GM21526 (cell line): Measurements from ENCODE around the gene PDZRN3.

Experiments used
- ATAC-seq: cut with Tn5 transposase; IDR thresholded peaks from one replicate; pipeline ENCODE4 v1.9.1; 2021; ENCODE audit warnings: moderate library complexity; ENCODE audit not compliant: unreplicated experiment, low FRiP score

The PDZRN3 gene

DNA sequence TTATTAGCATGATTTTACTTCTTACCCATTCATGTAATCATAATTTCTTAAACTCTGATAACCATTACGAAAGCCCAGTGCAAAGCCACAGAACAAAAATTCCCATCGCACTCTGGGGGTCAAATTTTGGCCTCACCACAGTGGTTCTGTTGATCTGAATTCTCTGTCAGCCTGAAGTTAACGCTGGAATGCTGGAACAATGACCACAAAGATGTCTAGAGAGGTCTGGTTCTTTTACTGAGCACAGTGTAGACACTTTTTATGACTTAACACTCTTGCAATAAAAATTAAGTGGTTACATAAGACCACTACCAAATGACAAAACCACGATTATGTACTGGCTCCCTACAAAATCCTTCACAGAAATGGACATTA is 94.7 kb downstream of the PDZRN3 start:
- no peak for ATAC-seq

DNA sequence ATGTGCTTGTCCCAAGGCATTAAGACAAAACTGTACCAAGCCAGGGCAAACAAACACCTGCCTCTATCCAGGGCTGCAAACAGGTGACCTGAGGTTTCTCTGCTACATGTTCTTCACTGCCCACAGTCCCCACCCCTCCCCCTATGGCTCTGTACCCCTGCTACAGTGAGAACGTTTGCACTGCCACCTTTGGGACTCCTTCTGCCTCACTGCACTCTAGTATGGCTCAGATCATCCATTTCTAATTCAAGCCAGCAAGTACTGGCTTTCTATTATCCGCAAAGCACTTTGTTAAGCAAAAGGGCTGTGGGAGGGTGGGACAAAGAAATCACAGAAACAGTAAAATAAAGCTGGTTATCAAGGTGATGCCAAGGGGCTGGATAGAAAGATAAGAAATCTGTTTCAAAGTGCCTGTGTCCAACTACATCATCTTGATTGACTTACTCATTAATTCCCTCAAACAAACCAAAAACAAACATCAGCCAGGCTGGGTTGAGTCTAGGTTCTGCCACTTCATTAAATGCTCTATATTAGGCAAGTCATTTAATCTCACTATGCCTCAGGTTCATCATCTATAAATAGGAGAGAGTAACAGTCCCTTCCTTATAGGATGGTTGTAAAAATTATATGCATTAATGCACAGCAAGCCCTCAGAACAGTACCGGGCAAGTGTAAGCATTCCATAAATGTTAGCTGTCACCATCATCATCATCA is 95.3 kb downstream of the PDZRN3 start:
- ATAC-seq: no peak

DNA sequence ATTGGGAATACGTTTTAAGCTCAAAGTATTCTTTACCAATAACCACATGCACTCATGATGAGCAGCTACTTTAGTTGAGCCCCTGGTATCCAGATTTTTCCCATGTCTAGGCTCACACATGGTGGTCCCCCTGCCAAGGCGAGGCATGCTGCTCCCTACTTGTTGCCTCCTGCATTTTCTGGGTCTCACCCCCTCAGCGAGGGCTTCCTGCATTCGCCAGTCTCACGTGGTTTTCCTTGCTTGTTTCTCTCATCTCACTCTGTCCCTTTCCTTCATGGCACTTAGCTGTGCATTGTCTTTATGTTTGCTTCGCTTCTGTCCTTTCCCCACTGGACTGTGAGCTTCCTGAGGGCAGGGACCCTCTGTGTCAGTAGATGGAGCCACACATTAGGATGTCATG is 99.2 kb downstream of the PDZRN3 start:
- no peak for ATAC-seq

DNA sequence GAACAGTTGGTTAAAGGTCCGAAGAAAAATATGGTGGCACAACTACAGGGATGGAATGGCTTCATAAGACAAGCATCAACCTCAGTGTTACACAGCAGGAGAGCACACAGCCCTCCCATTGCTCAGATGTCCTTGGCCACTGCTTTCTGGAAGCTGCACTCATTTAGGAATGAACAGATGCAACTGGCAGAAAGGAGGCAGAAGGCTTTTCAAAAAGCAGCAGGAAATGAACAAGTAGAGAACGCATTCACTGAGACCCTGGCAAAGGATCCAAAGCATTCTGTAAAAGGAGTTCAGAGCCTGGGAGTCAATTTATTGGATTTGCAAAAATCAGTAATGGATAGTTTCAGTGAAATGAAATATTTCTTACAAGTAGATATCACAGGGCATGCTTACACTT is 101.1 kb downstream of the PDZRN3 start:
- no peak for ATAC-seq

DNA sequence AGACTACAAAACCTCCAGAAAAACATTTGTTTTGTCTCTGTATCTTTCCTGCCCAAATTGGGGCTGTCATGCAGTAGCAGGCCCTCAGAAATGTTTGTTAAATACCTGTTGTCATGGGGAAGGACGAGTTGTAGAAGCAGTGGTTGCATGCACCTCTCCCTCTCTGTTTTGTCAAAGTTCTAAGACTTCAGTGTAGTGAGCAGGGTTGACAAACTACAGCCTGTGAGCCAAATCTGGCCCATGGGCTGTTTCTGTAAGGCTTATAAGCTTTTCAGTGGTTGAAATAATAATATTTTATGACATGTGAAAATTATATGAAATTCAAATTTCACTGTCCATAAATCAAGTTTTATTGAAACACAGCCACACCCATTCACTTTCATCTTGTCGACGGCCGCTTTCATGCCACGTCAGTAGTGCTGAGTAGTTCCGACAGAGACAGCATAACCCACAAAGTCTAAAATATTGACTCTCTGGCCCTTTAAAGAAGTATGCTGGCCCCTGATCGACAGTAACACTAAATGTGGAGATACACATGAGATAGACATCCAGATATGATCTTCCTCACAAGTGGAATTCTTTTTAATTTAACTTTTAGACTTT is 102.9 kb downstream of the PDZRN3 start:
- ATAC-seq: no peak

DNA sequence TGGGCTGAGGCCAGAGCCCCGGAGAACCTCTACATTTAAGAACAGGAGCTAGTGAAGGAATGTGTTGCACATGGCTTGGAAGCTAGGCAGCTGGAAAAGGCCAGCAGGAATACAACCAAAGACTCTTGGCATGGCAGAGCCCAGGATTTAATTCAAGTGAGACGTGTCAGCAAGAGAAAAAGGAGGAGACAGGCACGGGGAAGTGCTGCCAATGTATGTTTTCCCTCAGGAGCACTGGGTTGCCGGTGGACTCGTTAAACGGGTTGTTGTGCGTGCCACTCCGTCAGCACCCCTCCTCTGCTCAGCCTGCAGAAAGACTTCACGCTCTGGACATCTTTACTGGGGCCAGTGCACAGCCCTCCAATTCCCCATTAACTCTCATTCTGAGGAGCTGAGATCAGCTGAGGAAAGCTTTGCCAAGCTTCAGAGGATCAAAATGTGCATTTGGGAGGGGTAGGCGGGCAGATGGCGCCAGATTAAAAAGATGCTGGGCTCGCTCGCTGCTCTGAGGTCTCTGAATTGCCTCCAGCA is 103.7 kb downstream of the PDZRN3 start:
- ATAC-seq: no peak

DNA sequence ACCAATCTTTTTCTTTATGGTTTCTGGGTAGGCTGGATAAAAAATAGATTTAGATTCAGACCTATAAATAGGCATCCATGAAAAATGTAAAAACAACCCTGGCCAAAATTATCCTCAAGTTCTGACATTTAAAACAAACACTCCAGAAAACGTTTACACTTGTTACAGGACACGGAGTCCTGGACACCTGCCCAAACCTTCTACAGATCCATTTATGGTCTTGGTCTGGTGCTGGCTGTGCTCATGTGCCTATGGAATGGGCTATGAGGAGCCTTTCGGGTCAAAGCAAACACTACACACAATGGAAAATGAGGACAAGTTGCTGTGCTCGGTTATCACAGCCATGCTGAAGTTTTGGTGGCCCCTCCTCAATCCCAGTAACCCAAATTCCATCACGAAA is 108.1 kb downstream of the PDZRN3 start:
- ATAC-seq: no peak

DNA sequence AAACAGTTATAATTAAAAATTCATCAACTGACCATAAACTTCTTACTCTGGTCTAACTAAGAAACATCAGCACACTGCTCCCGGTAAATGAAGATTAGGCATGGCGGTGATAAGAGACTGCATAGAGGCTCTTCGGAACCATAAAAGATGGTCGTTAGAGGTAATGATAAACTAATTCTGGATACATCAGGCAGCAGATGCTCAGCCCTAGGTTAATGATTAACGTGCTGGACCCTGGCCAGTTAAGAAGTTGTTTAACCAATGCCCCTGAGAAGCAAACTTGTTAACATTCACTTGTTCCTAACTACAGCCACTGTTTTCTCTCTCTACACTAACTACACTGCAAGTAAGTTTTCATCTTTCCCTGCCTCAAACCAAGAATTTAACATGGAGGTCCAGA is 111.5 kb downstream of the PDZRN3 start:
- ATAC-seq: no peak

DNA sequence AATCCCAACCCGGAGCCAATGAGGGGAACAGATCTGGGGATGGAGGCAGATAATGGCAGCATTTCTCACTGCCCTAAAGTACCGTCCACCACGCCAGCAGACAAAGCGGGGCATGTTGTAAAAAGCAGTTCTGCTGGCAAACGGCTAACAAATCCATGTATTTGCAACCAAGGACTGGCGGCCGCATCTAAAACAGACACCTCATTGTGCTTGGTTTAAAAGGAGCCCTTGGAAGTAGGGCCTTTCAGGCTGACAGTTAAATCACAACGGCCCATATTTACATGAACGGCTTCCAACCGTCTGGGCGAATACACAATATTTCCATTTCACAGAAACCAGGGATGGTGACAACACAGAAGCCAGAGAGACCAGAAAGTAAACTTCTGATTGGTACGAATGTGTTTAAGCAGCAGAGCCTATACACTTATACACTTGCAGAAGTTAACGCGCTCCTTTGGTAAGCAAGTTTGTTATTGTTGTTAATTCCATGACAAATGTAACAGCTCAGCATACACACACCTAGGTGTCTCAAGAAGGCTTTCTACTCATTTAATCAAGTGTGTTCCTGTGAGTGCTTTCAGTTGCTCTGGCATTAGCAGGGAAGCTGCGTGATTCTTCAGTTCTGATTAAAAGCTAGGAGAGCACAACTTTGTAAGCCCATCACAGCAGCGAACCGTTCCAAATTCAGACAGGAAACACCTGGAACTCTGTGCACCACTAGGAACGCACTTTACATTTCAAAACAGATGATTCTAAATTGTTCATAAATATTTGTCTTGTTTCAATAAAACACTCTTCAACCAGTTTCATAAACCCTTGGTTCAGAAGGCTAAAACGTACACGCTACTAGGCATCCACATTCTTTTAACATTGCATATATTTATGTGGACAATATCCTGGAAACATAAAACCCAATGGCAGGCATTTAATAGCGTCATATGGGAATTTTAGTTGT is 112.9 kb downstream of the PDZRN3 start:
- ATAC-seq: no peak

DNA sequence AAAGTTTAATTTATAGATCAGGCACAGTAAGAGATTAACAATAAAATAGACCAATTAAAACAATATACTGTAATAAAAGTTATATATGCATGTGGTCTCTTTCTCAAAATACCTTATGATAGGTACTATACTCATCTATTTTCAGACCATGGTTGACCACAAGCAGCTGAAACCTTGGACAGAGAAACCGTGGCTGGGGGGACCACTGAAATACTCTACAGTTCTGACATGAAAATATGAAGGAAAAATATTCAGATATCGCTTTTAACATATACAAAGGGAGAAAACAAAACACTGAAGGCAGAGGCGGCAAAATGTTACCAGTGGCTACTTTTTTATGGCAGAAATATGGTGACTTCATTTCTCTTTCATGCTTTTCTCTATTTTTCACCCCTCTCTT is 114.0 kb downstream of the PDZRN3 start:
- ATAC-seq: no peak

DNA sequence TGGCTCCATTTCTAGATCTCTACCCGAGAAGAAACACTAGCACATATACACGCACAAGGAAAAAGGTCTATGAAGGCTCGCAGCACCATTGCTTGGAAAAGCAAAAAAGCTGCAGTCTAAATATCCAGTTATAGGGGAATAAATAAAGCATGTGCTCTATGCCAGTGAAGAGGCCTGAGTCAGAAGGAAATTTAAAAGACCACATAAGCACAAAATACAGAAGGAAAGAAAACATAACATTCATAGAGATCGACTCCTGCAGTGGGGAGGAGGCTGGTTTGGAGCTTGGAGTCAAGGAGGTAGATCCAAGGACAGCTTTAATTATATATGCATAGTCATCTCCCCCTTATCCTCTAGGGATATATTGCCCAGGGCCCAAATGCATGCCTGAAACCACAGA is 114.4 kb downstream of the PDZRN3 start:
- no peak for ATAC-seq

DNA sequence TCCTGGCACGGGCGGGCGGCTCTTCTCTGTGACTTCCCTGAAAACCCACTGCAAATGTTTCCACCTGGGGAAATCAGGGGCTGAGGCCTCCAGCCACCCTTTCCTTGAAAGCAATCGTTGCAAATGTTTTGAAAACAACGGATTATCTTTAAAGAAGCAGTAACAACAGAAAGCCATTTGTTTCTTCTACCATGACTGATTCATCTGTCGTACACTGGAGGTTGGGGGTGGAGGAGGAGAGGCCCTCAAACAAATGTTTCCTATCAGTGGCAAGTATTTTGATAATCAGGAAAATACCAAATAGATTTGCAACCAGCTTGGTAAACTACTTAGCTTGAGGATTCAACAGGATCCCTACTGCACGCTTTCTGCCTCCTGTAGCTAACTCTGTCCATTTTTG is 114.9 kb downstream of the PDZRN3 start:
- no peak for ATAC-seq

DNA sequence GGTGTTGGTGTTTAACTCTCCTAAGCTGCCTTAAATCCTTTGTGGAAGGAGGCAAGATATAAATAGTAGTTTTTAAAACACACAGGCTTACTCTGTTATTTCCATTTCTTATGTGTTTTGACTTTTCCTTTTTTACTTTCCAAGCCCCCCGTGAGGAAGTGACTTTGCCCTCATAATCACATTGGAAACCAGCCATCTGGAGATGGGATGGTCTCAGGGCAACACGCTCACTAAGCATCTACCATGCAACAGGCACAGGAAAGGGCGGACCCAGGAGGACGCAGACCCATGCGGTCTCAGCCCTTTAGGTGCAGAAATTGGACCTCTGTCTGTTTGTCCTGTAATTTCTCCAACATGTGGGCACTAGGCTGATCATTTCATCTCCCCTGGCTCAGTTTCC is 115.7 kb downstream of the PDZRN3 start:
- no peak for ATAC-seq

DNA sequence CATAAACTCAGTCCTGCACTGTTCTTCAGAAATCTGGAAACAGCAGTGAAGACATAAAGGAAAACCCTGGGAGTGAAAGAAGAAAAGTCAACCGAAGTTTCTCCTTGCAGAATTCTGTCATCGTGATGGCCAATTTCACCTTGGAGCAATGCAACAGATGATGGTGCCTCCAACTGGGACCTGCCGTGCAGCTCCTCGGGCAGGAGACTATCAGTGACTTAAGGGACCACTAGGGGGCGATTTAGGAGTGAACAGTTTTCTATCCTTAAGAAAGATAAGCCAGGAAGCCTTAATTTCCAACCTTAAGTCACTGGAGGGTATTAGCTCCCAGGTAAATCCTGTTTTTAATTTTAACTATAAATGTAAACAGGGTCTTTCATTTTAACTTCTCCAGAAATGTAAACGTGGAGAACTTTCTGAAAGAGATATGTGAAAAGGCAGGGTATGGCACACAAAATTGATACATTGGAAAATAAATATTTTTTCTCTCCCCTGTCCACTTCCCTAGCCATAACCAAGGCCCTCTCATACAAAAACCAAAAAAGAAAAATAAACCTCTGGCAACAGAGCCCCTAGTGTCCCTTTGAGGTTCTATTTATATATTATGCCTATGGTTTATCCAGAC is 116.3 kb downstream of the PDZRN3 start:
- peak; percentile 71 for ATAC-seq

DNA sequence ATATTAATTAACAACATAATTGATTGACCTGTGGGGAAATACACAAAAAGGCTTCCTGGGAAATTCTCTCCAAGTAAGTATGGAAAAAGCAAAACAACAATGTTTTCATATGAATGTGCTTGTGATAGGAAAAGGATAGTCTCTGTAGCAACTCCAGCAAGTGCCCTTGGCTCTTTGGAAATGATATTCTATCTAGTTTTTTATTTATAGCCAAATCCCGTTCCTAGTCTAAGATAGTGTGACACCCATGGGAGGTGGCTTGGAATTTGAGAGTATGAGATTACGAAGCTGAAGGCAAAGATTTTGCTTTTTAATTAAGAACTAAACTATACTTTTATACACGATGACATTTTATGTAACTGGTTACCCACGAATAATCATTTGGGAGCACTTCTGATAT is 119.9 kb downstream of the PDZRN3 start:
- no peak for ATAC-seq

DNA sequence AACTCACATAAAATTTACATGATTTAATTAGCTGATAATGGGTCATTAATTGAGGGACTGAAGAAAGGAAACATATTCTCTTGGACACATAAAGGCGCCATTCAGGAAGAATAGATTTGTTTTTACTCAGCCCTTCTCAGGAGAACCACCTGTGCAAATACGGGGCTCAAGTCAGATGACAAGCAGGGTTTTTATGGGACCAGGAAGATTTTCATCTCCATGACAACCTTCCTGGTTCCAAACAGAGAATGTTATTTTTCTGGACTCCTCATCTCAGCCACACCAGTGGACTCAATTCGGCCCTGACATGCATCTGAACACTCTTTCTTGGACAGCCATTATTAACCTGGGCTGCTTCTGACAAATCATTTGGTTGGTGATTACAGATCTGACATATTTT is 120.5 kb downstream of the PDZRN3 start:
- ATAC-seq: no peak

DNA sequence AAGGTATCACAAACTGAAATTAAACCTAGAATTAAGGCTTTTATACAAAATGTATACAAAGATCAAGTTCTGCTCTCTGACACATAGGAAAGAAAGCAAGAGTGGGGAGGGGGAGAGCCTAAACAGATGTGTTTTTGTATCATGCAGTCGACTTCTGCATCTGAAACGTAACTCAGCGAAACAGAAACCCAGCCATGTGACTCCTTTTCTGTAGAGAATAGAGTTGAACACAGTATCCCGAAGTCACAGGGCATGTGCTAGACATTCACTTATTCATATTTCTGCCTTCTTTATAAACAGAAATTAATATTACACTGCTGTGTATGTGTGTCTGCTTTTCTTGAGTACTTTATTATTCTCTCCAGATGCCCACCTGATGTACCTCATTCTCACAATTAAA is 121.0 kb downstream of the PDZRN3 start:
- peak; percentile 47 for ATAC-seq

DNA sequence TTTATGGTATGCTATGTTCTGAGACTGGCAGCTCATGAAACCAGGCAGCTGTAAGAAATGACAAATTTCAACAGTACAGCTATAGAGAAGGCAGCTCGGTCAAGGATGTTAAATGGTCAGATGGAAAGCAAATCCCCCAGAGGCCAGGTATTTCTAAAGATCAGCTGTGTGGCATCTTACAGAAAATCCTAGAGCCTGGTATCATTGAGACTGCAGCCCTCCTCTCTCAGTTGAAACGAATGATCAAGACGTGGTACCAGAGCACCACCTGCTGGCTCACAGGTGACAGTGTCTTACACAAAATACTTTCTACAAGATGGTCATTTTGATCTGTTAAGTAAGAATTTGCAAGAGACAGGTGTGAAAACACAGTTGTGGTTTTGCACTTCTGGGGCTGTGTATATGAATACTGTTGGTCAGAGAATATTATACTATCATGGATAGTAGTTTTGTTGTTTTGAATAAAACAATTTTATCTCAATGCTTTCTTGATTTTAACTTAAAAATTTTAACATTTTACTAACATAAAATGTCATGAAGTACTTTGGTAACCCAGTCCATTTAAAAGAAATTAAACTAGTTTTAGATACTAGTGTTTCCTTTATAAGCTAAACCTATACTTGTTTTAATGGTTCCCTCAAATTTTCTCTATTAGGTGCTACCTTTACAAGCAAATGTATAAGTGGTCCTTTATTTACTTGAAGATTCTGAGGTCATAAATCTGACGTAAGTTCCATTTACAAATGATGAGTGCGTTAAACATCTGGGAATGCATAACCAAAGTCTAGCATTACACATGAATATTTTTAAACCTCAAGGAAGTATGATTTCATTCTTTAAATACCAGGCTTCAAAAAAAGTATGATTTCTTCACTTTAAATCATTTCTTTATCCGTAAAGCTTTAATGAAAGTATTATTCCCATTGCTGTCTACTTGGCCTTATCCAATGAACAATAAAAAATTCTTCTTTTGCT is 121.8 kb downstream of the PDZRN3 start:
- ATAC-seq: peak; percentile 74

DNA sequence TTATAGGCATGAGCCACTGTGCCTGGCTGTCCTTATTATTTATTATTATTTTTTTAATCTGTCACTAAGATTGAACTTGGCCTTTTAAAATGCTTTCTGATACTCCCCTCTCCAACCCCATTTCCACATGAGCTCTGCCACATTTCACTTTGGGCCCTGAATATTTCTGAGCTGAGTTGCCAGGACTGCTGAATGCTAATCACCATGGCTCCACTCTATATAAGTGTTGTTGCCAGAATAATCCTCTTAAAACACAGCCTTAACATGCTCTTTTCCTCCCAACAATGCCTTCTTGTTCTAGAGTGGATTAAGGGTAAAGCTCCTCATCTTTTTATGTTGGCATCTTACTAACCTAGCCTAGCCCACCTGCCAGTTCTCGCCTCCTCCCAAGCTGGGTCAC is 124.4 kb downstream of the PDZRN3 start:
- no peak for ATAC-seq

DNA sequence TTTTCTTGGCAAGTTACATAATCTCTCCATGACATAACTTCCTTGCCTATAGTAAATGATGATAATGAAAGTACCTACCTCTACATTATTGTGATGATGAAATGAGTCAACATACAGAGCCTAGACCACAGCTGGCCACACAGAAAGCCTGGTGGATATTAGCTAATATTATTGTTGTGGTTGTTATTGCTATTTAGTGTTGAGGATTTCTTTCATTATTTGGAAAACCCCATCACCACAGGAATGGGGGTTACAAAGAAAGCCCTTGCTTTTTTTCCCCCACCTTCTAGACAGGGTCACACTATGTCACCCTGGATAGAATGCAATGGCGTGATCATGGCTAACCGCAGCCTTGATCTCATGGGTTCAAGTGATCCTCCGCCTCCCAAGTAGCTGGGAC is 125.0 kb downstream of the PDZRN3 start:
- peak; percentile 42 for ATAC-seq
